ENCODE data around the gene TSHR. TPM values are rescaled to one million over a fixed set of nuclear protein-coding genes. Genes with fewer than 3 reads are reported as not detected.

Gene TSHR
- total and polyA plus RNA-seq, 2 of the 13 experiments (the other 11 are each of a cell fraction or from before 2014, with no cell fraction given) = not detected

DNA sequence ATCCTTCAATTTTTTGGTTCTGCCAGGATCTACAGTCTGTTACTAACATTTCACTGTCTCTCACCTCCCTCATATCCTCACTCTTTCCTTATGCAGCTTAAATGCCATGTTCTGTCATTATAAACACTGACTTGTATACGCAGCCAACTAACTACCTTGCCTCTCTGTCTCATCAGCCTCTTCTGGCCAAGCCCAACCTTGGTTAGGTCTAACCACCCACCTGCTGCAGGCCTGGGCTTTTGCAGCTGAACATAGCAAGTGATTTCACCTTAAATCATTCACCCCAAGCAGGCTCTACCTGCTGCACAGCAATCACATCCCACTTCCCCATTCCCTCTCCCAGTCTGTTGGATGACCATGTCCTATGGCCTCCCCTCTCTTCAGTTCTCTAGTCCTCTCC, 173.8 kb downstream of the TSHR start:
- Histone ChIP-seq H3K27ac (ENCODE audit: extremely low read length, insufficient read depth, low read length) (no peak overlapping the region), H3K4me2 (ENCODE audit: low read depth, low read length) (no peak overlapping the region), H3K9ac (ENCODE audit: insufficient read depth, low read depth, low read length) (no peak overlapping the region), H3K4me3 (replicated peaks in 1 of 3; ENCODE audit: insufficient read depth in 1 of 3, low read depth in 2 of 3, low read length in 3 of 3) (no peak overlapping the region), H3K36me3 (replicated peaks in 1 of 2; ENCODE audit: control insufficient read depth in 1 of 2, insufficient read depth in 2 of 2, low read length in 2 of 2) (no peaks in the 10 kb centered on the region), H3K9me3 (ENCODE audit: low read length) (no peaks in the 10 kb centered on the region), H3K79me2 (ENCODE audit: insufficient read depth, low read length) (no peaks in the 10 kb centered on the region), H2AFZ (ENCODE audit: low read length) (no peak overlapping the region), H3K27me3 (ENCODE audit: control insufficient read depth in 1 of 2, insufficient read depth in 2 of 2, low read length in 2 of 2) (no peaks in the 10 kb centered on the region), H3K4me1 (ENCODE audit: insufficient read depth, low read length) (no peaks in the 10 kb centered on the region), H4K20me1 (ENCODE audit: insufficient read depth, low read length) (no peaks in the 10 kb centered on the region)
- ChIA-PET POLR2A (no interaction called here), CTCF (ENCODE audit: low intra/inter-chr PET ratio, low total read pairs) (no interaction called here)
- FAIRE-seq (no peak), ATAC-seq (no peak), DNase-seq (ENCODE audit: low spot score) (no peak)
- in situ Hi-C loops (cut with HindIII; ENCODE audit: extremely low pct_ligation_motif_present, low pct_unique_long_range_greater_than_20kb) (no loop called here), intact Hi-C loops (cut with micrococcal nuclease; ENCODE audit: unreplicated experiment) (no loop called here)
- WGBS (ENCODE audit: low lambda C conversion rate) = 83% methylated on average over 1 of the region's 1 CpG
- TF ChIP-seq ZNF749 (CRISPR knock-in tag; IDR thresholded peaks at IDR 0.05; ENCODE audit: borderline replicate concordance) (no peak), KDM1A (CRISPR knock-in tag; IDR thresholded peaks at IDR 0.05) (no peak), ZNF777 (CRISPR knock-in tag; IDR thresholded peaks at IDR 0.05) (no peak), ZMYM4 (CRISPR knock-in tag; IDR thresholded peaks at IDR 0.05) (no peak), SMYD3 (CRISPR knock-in tag; IDR thresholded peaks at IDR 0.05) (no peak), TEAD3 (CRISPR knock-in tag; optimal IDR thresholded peaks at IDR 0.05; ENCODE audit: borderline replicate concordance) (no peak), FOXJ3 (CRISPR knock-in tag; IDR thresholded peaks at IDR 0.05; ENCODE audit: borderline replicate concordance) (no peak), HNRNPL (IDR thresholded peaks at IDR 0.05; ENCODE audit: low read depth, low read length) (no peak), PAF1 (CRISPR knock-in tag; IDR thresholded peaks at IDR 0.05) (no peak), ZNF33B (CRISPR knock-in tag; IDR thresholded peaks at IDR 0.05) (no peak), TGIF2 (CRISPR knock-in tag; IDR thresholded peaks at IDR 0.05) (no peak), CBX5 (CRISPR knock-in tag; IDR thresholded peaks at IDR 0.05; ENCODE audit: borderline replicate concordance) (no peak), IKZF1 (IDR thresholded peaks at IDR 0.05) (no peak), NKX3-1 (CRISPR knock-in tag; IDR thresholded peaks at IDR 0.05) (no peak), CBFB (CRISPR knock-in tag; IDR thresholded peaks at IDR 0.05) (no peak), ZC3H13 (CRISPR knock-in tag; IDR thresholded peaks at IDR 0.05) (no peak), NFYB (CRISPR knock-in tag; IDR thresholded peaks at IDR 0.05) (no peak), TEAD2 (CRISPR knock-in tag; IDR thresholded peaks at IDR 0.05) (no peak)
- TF ChIP-seq, protein P1, sequence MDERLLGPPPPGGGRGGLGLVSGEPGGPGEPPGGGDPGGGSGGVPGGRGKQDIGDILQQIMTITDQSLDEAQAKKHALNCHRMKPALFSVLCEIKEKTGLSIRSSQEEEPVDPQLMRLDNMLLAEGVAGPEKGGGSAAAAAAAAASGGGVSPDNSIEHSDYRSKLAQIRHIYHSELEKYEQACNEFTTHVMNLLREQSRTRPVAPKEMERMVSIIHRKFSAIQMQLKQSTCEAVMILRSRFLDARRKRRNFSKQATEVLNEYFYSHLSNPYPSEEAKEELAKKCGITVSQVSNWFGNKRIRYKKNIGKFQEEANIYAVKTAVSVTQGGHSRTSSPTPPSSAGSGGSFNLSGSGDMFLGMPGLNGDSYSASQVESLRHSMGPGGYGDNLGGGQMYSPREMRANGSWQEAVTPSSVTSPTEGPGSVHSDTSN (CRISPR knock-in tag; IDR thresholded peaks at IDR 0.05) = no peak
- TF ChIP-seq, protein P2, sequence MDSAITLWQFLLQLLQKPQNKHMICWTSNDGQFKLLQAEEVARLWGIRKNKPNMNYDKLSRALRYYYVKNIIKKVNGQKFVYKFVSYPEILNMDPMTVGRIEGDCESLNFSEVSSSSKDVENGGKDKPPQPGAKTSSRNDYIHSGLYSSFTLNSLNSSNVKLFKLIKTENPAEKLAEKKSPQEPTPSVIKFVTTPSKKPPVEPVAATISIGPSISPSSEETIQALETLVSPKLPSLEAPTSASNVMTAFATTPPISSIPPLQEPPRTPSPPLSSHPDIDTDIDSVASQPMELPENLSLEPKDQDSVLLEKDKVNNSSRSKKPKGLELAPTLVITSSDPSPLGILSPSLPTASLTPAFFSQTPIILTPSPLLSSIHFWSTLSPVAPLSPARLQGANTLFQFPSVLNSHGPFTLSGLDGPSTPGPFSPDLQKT (CRISPR knock-in tag; IDR thresholded peaks at IDR 0.05; ENCODE audit: borderline replicate concordance) = no peak
- BruUV-seq (replicated peaks) = no TSS peak

Measured in HepG2 (cell line).